ENCODE results near the gene STOM.

GRCh38 chr9:121369595-121370265, at the start of gene STOM:
- TF ChIP-seq, protein P1, sequence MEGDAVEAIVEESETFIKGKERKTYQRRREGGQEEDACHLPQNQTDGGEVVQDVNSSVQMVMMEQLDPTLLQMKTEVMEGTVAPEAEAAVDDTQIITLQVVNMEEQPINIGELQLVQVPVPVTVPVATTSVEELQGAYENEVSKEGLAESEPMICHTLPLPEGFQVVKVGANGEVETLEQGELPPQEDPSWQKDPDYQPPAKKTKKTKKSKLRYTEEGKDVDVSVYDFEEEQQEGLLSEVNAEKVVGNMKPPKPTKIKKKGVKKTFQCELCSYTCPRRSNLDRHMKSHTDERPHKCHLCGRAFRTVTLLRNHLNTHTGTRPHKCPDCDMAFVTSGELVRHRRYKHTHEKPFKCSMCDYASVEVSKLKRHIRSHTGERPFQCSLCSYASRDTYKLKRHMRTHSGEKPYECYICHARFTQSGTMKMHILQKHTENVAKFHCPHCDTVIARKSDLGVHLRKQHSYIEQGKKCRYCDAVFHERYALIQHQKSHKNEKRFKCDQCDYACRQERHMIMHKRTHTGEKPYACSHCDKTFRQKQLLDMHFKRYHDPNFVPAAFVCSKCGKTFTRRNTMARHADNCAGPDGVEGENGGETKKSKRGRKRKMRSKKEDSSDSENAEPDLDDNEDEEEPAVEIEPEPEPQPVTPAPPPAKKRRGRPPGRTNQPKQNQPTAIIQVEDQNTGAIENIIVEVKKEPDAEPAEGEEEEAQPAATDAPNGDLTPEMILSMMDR (conservative IDR thresholded peaks at IDR 0.05) = no peak
- TF ChIP-seq ZFX (IDR thresholded peaks at IDR 0.05) = no peak

Data from C4-2B (cell line).